OCI-LY1 (cell line): Measurements from ENCODE around the gene USB1.

ENCODE experiments used
- H2AFZ ChIP-seq: fragments of 200-600 bp; sonication (generic), shearing (Covaris generic); 2 replicates; pipeline ENCODE4 v1.6.0; 2014; ENCODE audit warnings: antibody characterized with exemption, mild to moderate bottlenecking, low read length
- H3F3A ChIP-seq: fragments of 200-600 bp; sonication (generic), shearing (Covaris generic); 2 replicates; pipeline ENCODE4 v1.6.0; 2014; ENCODE audit warnings: mild to moderate bottlenecking, antibody characterized with exemption, low read length, moderate library complexity; ENCODE audit not compliant: insufficient read depth
- H3K27ac ChIP-seq: fragments of 200-600 bp; sonication (generic); 2 replicates; pipeline ENCODE4 v1.5.1; 2014; ENCODE audit warnings: low read length, mixed run types, mild to moderate bottlenecking, low read depth; ENCODE audit not compliant: poor library complexity, severe bottlenecking
- H3K27me3 ChIP-seq: fragments of 200-600 bp; sonication (generic); 2 replicates; pipeline ENCODE4 v1.6.0; 2014; ENCODE audit warnings: antibody characterized with exemption, mild to moderate bottlenecking, low read length, moderate library complexity; ENCODE audit not compliant: insufficient read depth
- H3K36me3 ChIP-seq: fragments of 200-600 bp; sonication (generic); 2 replicates; pipeline ENCODE4 v1.6.1; 2014; ENCODE audit warnings: mild to moderate bottlenecking, antibody characterized with exemption, low read length, moderate library complexity, mixed read lengths; ENCODE audit not compliant: insufficient read depth
- H3K4me1 ChIP-seq: fragments of 200-600 bp; sonication (generic); 2 replicates; pipeline ENCODE4 v1.5.1; 2014; ENCODE audit warnings: mild to moderate bottlenecking, low read length, moderate library complexity; ENCODE audit not compliant: insufficient read depth, severe bottlenecking
- H3K4me2 ChIP-seq: fragments of 200-600 bp; sonication (generic), shearing (Covaris generic); 2 replicates; pipeline ENCODE4 v1.6.1; 2014; ENCODE audit warnings: low read length
- H3K4me3 ChIP-seq: fragments of 200-600 bp; sonication (generic); 2 replicates; pipeline ENCODE4 v1.5.1; 2014; ENCODE audit warnings: low read length, low read depth, mild to moderate bottlenecking, mixed read lengths; ENCODE audit not compliant: poor library complexity, severe bottlenecking
- H3K79me2 ChIP-seq: fragments of 200-600 bp; shearing (Covaris generic); 2 replicates; pipeline ENCODE4 v1.6.1; 2016; ENCODE audit warnings: mixed run types, low read length, mixed read lengths; ENCODE audit not compliant: insufficient read depth
- H3K9ac ChIP-seq: fragments of 200-600 bp; sonication (generic), shearing (Covaris generic); 2 replicates; pipeline ENCODE4 v1.6.1; 2014; ENCODE audit warnings: mild to moderate bottlenecking, low read length, mixed read lengths
- H3K9me2 ChIP-seq: fragments of 200-600 bp; sonication (generic), shearing (Covaris generic); 2 replicates; pipeline ENCODE4 v1.6.1; 2014; ENCODE audit warnings: low read depth, mild to moderate bottlenecking, low read length, mixed read lengths
- H3K9me3 ChIP-seq: fragments of 200-600 bp; shearing (Covaris generic); 2 replicates; pipeline ENCODE4 v1.6.1; 2014; ENCODE audit warnings: low read length, mixed read lengths
- H4K20me1 ChIP-seq: fragments of 200-600 bp; sonication (generic), shearing (Covaris generic); 2 replicates; pipeline ENCODE4 v1.6.0; 2016; ENCODE audit warnings: mild to moderate bottlenecking, low read length; ENCODE audit not compliant: insufficient read depth
- EZH2 ChIP-seq: fragments of 200-600 bp; sonication (generic), shearing (Covaris generic); IDR thresholded peaks from 2 replicates; pipeline ENCODE4 v1.8.0; 2017; ENCODE audit warnings: borderline replicate concordance, mixed run types, mild to moderate bottlenecking, antibody characterized with exemption, low read length, moderate library complexity, mixed read lengths
- TF ChIP-seq, protein P1 (sequence below): fragments of 200-600 bp; sonication (generic), shearing (Covaris generic); IDR thresholded peaks from 2 replicates; pipeline ENCODE4 v1.5.1; 2017; ENCODE audit warnings: mild to moderate bottlenecking, antibody characterized with exemption, low read length, moderate library complexity, mixed read lengths

The USB1 gene

DNA sequence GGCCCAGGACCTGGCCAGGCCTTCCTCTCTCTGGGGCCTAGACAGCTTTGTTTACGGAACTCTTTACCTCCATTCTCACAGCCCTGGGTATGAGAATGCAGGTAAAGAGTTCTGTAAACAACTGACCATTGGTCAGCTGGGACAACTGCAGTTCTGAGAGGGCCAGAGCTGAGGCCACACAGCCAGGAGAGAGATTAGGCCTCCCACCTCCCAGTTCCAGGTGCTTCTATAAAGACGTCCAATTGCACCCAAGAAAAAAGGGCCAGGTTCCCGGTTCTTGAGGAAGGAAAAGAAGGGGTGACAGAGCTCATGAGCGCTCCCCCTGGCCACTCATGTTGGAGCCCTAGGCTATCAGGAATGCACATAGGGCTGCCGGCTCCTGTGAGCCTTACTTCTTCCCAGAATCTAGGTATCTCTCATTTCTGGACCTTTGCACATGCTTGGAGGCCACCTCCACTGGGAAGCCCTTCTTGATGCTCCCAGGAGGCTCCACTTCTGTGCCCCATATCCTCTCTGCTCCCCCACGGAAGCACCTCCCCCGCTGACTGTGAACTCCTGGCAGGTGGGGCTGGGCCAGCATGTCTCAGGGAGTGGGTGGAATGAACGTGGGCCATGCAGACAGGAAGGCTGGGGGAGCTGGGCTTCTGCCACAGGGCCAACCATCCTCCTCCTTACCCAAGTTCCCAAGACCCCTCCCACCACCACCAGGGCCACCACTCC, 43.4 kb upstream of the USB1 start:
- H3K4me1 ChIP-seq = no peaks in the 10 kb centered on the region
- no peak overlapping the region for H3K4me3 ChIP-seq
- TF ChIP-seq, protein P1, sequence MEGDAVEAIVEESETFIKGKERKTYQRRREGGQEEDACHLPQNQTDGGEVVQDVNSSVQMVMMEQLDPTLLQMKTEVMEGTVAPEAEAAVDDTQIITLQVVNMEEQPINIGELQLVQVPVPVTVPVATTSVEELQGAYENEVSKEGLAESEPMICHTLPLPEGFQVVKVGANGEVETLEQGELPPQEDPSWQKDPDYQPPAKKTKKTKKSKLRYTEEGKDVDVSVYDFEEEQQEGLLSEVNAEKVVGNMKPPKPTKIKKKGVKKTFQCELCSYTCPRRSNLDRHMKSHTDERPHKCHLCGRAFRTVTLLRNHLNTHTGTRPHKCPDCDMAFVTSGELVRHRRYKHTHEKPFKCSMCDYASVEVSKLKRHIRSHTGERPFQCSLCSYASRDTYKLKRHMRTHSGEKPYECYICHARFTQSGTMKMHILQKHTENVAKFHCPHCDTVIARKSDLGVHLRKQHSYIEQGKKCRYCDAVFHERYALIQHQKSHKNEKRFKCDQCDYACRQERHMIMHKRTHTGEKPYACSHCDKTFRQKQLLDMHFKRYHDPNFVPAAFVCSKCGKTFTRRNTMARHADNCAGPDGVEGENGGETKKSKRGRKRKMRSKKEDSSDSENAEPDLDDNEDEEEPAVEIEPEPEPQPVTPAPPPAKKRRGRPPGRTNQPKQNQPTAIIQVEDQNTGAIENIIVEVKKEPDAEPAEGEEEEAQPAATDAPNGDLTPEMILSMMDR = no peak
- no peak for TF ChIP-seq EZH2
- no peak overlapping the region for H2AFZ ChIP-seq
- H3K79me2 ChIP-seq = no peaks in the 10 kb centered on the region
- H3F3A ChIP-seq = no peaks in the 10 kb centered on the region
- H3K9me2 ChIP-seq = no peaks in the 10 kb centered on the region
- H4K20me1 ChIP-seq = no peaks in the 10 kb centered on the region
- H3K36me3 ChIP-seq = no peaks in the 10 kb centered on the region
- no peak overlapping the region for H3K9ac ChIP-seq
- no peaks in the 10 kb centered on the region for H3K9me3 ChIP-seq
- no peak overlapping the region for H3K27ac ChIP-seq
- no peaks in the 10 kb centered on the region for H3K27me3 ChIP-seq
- H3K4me2 ChIP-seq = no peak overlapping the region

DNA sequence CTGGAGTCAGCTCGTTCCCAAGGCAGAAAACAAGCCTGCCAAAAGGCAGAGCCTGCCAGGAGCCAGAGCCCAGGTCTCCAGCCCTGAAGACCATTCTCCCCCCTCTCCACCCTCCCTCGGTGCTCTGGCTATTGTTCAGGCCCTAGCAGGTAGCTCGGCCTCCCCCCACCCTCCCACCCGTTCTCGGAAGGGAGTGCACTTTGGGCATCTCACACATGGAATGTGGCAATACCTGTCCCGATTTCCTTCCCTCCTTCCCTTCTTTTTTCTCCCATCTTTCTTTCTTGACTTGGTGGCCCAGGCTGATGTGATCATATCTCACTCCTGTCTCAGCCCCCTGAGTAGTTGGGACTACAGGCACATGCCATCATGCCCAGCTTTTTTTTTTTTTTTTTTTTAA, 42.7 kb upstream of the USB1 start:
- H3K9me3 ChIP-seq = no peaks in the 10 kb centered on the region
- H3K27ac ChIP-seq = no peak overlapping the region
- no peaks in the 10 kb centered on the region for H4K20me1 ChIP-seq
- H3K4me1 ChIP-seq = no peaks in the 10 kb centered on the region
- H3K9me2 ChIP-seq = no peaks in the 10 kb centered on the region
- no peak overlapping the region for H3K4me3 ChIP-seq
- H2AFZ ChIP-seq = no peak overlapping the region
- H3K36me3 ChIP-seq = no peaks in the 10 kb centered on the region
- no peak overlapping the region for H3K9ac ChIP-seq
- H3K27me3 ChIP-seq = no peaks in the 10 kb centered on the region
- no peak for TF ChIP-seq EZH2
- TF ChIP-seq, protein P1 = no peak
- no peak overlapping the region for H3K4me2 ChIP-seq
- no peaks in the 10 kb centered on the region for H3K79me2 ChIP-seq
- H3F3A ChIP-seq = no peaks in the 10 kb centered on the region

DNA sequence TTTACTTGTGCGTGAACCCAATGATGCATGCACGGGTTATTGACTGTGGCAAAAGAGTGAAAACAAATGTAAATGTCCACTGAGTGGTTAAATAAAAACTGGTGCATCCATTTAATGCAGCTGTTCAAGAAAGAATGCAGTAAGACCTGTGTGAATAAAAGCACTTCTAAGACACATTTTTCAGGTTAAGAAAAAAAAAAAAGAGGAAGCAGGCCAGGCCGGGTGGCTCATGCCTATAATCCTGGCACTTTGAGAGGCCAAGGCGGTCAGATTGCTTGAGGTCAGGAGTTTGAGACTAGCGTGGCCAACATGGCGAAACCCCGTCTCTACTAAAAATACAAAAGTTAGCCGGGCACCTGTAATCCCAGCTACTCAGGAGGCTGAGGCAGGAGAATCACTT, 42.1 kb upstream of the USB1 start:
- Histone ChIP-seq H3F3A (no peaks in the 10 kb centered on the region), H3K27ac (no peak overlapping the region), H4K20me1 (no peaks in the 10 kb centered on the region), H3K9me3 (no peaks in the 10 kb centered on the region), H3K4me3 (no peak overlapping the region), H3K4me1 (no peaks in the 10 kb centered on the region), H3K9ac (no peak overlapping the region), H3K4me2 (no peak overlapping the region), H3K79me2 (no peaks in the 10 kb centered on the region), H3K9me2 (no peaks in the 10 kb centered on the region), H3K36me3 (no peaks in the 10 kb centered on the region), H3K27me3 (no peaks in the 10 kb centered on the region), H2AFZ (no peak overlapping the region)
- no peak for TF ChIP-seq EZH2

DNA sequence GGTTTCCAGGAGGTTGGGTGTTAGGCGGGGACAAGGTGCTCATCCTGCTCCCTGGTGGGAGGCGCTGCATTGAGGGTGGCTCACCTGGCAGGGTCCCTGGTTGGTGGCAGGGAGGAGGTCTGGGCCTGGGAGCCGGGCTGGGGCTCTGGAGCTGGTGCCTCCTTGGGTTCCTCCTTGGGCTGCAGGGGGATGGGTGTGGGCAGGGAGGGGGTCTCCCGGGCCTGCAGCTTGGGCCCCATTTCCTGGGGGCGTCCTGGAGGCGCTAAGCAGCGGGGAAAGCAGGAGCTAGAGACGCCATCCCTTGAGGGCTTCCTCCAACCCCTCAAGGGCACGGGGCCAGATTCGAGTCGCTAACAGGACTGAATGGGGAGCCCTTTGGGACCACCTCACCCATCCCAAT, 41.4 kb upstream of the USB1 start:
- Histone ChIP-seq H3K4me3 (no peak overlapping the region), H3K27me3 (no peaks in the 10 kb centered on the region), H3K36me3 (no peaks in the 10 kb centered on the region), H4K20me1 (no peaks in the 10 kb centered on the region), H2AFZ (no peak overlapping the region), H3K27ac (no peak overlapping the region), H3K9ac (no peak overlapping the region), H3K9me3 (no peaks in the 10 kb centered on the region), H3K4me2 (no peak overlapping the region), H3F3A (no peaks in the 10 kb centered on the region), H3K79me2 (no peaks in the 10 kb centered on the region), H3K9me2 (no peaks in the 10 kb centered on the region), H3K4me1 (no peaks in the 10 kb centered on the region)
- TF ChIP-seq EZH2 = no peak
- TF ChIP-seq, protein P1 = no peak
